HepG2 (cell line): ENCODE data around the gene SLC20A1. TPM values are rescaled to one million over a fixed set of nuclear protein-coding genes. Genes with fewer than 3 reads are reported as not detected.

Experiments
- ATF7 ChIP-seq, 2 experiments: fragments of 450-650 bp in 1 of 2; sonication (generic) in 1 of 2; formaldehyde crosslinking in 1 of 2; IDR thresholded peaks; 2 replicates each; pipeline versions ENCODE4 v1.4.0 to v1.6.1; 2016 to 2020; ENCODE audit warnings: antibody characterized with exemption in 1 of 2, mild to moderate bottlenecking in 1 of 2, missing genetic modification reagents in 1 of 2
- MBNL3 ChIP-seq: fragments of 250-450 bp; sonication (Bioruptor Pico); conservative IDR thresholded peaks from 2 replicates; pipeline ENCODE4 v1.8.0; 2022; ENCODE audit warnings: mild to moderate bottlenecking, inconsistent platforms
- ONECUT2 ChIP-seq: sonication (generic); formaldehyde crosslinking; IDR thresholded peaks from 2 replicates; pipeline ENCODE4 v1.4.0; 2020; ENCODE audit warnings: missing genetic modification reagents
- RXRA ChIP-seq: sonication (generic); formaldehyde crosslinking; IDR thresholded peaks from 2 replicates; pipeline ENCODE4 v1.5.1; 2020; ENCODE audit warnings: missing genetic modification reagents
- SMARCE1 ChIP-seq: fragments of 450-650 bp; IDR thresholded peaks from 2 replicates; pipeline ENCODE4 v1.6.1; 2017; ENCODE audit warnings: borderline replicate concordance
- SRF ChIP-seq: IDR thresholded peaks from 2 replicates; pipeline ENCODE4 v1.6.1; 2011; ENCODE audit warnings: mild to moderate bottlenecking, low read depth, low read length, moderate library complexity
- YY1 ChIP-seq: IDR thresholded peaks from 2 replicates; pipeline ENCODE4 v1.6.1; 2011; ENCODE audit warnings: low read length, low read depth, moderate library complexity, mild to moderate bottlenecking; ENCODE audit not compliant: insufficient read depth, insufficient replicate concordance
- ZFP91 ChIP-seq: sonication (generic); formaldehyde crosslinking; IDR thresholded peaks from 2 replicates; pipeline ENCODE4 v1.9.0; 2022; ENCODE audit warnings: missing genetic modification reagents, mild to moderate bottlenecking, borderline replicate concordance
- ZMYM3 ChIP-seq: sonication (generic); formaldehyde crosslinking; IDR thresholded peaks from 2 replicates; pipeline ENCODE4 v1.5.1; 2020; ENCODE audit warnings: mild to moderate bottlenecking, missing genetic modification reagents
- ZNF280D ChIP-seq: sonication (generic); formaldehyde crosslinking; IDR thresholded peaks from 2 replicates; pipeline ENCODE4 v1.5.1; 2020; ENCODE audit warnings: mild to moderate bottlenecking, missing genetic modification reagents
- ZNF367 ChIP-seq: sonication (generic); formaldehyde crosslinking; IDR thresholded peaks from 2 replicates; pipeline ENCODE4 v1.4.0; 2020; ENCODE audit warnings: missing genetic modification reagents, borderline replicate concordance
- ZNF781 ChIP-seq: sonication (generic); formaldehyde crosslinking; IDR thresholded peaks from 2 replicates; pipeline ENCODE4 v1.5.1; 2020; ENCODE audit warnings: borderline replicate concordance, mild to moderate bottlenecking, missing genetic modification reagents; ENCODE audit errors: not compliant biosample characterization
- polyA plus RNA-seq, 8 experiments: library from polyadenylated mRNA; depleted of rRNA in 3 of 8; stranded (reverse) in 7 of 8; unstranded in 1 of 8; fragments of >200 nt; fragmentation: Illumina TruSeq in 4 of 8; extraction: Trizol in 4 of 8; gene quantifications; 2 replicates each; pipeline versions ENCODE4 v1.2.1 to v1.2.3, GENCODE V29; 2011 to 2016; ENCODE audit warnings: low read depth in 4 of 8, missing spikeins in 1 of 8, mixed read lengths in 1 of 8; ENCODE audit not compliant: insufficient read depth in 1 of 8
- total RNA-seq, 5 experiments: library from RNA; depleted of rRNA; stranded (reverse); fragments of >200 nt; fragmentation: Illumina TruSeq; extraction: Trizol; gene quantifications; 2 replicates each; pipeline ENCODE4 v1.2.3, GENCODE V29; 2016; ENCODE audit warnings: low read depth in 1 of 5
- TF ChIP-seq, protein P1 (sequence below): sonication (generic); formaldehyde crosslinking; IDR thresholded peaks from 2 replicates; pipeline ENCODE4 v1.5.1; 2020; ENCODE audit warnings: missing genetic modification reagents, mild to moderate bottlenecking, borderline replicate concordance
- TF ChIP-seq, protein P2 (sequence below): sonication (generic); formaldehyde crosslinking; IDR thresholded peaks from 2 replicates; pipeline ENCODE4 v1.4.0; 2020; ENCODE audit warnings: missing genetic modification reagents, borderline replicate concordance
- TF ChIP-seq, protein P3 (sequence below): sonication (generic); formaldehyde crosslinking; IDR thresholded peaks from 2 replicates; pipeline ENCODE4 v1.4.0; 2020; ENCODE audit warnings: mild to moderate bottlenecking, low read depth, missing genetic modification reagents
- TF ChIP-seq, protein P4 (sequence below): sonication (generic); formaldehyde crosslinking; IDR thresholded peaks from 2 replicates; pipeline ENCODE4 v1.4.0; 2020; ENCODE audit warnings: low read depth, mild to moderate bottlenecking, missing genetic modification reagents

Gene SLC20A1
- total and polyA plus RNA-seq, 2 of the 13 experiments (the other 11 are each of a cell fraction or from before 2014, with no cell fraction given) = 54.0 to 85.9 TPM

DNA sequence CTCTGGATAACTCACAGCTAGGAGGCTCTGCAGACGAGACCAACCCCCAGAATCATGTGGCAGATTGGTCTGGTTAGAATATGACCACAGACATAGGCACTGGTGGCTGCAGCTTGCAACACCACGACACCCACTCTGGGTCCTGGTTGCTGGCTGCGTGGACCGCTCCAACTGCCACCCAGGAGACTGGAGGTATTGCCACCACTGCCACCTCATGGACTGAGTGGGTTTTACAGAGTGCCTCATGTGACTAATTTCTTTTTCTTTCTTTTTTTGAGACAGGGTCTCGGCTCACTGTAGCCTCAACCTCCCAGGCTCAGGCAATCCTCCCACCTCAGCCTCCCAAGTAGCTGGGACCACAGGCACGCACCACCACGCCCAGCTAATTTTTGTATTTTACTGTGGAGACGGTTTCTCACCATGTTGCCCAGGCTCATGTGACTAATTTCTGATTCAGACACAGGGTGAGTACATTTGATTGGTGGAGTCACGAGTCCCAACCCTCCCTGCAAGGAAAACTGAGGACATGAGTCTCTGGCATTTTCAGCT lies 45.2 kb downstream of the SLC20A1 start (continued):
- TF ChIP-seq SRF (no peak), SMARCE1 (no peak), ONECUT2 (CRISPR knock-in tag) (no peak), ATF7 (IDR thresholded peaks at IDR 0.05) (no peak), ATF7 (CRISPR knock-in tag; IDR thresholded peaks at IDR 0.05) (peak; percentile 16; the same call in 1 of the 2 replicates), RXRA (peak; percentile 37; the same call in 1 of the 2 replicates), ZFP91 (CRISPR knock-in tag) (peak; percentile 52; the same call in 1 of the 2 replicates), ZMYM3 (peak; percentile 24; the same call in 1 of the 2 replicates), ZNF280D (no peak), YY1 (no peak), MBNL3 (CRISPR knock-in tag) (no peak), ZNF781 (CRISPR knock-in tag) (peak; percentile 84), ZNF367 (CRISPR knock-in tag) (no peak)
- TF ChIP-seq, protein P1, sequence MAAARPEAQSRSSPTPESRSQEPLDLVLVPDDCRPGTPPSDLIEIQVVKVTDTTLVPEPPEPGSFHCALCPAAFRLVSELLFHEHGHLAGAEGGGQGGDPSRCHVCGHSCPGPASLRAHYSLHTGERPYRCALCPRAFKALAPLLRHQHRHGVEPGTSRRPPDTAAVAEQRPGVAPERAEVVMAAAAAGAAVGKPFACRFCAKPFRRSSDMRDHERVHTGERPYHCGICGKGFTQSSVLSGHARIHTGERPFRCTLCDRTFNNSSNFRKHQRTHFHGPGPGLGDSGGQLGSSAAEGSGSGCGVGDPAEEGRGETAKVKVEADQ (CRISPR knock-in tag) = 0 out of 2 replicates have a peak, but pooled peaks have one; percentile 48
- TF ChIP-seq, protein P2, sequence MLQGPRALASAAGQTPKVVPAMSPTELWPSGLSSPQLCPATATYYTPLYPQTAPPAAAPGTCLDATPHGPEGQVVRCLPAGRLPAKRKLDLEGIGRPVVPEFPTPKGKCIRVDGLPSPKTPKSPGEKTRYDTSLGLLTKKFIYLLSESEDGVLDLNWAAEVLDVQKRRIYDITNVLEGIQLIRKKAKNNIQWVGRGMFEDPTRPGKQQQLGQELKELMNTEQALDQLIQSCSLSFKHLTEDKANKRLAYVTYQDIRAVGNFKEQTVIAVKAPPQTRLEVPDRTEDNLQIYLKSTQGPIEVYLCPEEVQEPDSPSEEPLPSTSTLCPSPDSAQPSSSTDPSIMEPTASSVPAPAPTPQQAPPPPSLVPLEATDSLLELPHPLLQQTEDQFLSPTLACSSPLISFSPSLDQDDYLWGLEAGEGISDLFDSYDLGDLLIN = no peak
- TF ChIP-seq, protein P3, sequence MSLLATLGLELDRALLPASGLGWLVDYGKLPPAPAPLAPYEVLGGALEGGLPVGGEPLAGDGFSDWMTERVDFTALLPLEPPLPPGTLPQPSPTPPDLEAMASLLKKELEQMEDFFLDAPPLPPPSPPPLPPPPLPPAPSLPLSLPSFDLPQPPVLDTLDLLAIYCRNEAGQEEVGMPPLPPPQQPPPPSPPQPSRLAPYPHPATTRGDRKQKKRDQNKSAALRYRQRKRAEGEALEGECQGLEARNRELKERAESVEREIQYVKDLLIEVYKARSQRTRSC = no peak
- TF ChIP-seq, protein P4, sequence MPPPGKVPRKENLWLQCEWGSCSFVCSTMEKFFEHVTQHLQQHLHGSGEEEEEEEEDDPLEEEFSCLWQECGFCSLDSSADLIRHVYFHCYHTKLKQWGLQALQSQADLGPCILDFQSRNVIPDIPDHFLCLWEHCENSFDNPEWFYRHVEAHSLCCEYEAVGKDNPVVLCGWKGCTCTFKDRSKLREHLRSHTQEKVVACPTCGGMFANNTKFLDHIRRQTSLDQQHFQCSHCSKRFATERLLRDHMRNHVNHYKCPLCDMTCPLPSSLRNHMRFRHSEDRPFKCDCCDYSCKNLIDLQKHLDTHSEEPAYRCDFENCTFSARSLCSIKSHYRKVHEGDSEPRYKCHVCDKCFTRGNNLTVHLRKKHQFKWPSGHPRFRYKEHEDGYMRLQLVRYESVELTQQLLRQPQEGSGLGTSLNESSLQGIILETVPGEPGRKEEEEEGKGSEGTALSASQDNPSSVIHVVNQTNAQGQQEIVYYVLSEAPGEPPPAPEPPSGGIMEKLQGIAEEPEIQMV = no peak
